ENCODE results near the gene CA6. TPM values are rescaled to one million over a fixed set of nuclear protein-coding genes. Genes with fewer than 3 reads are reported as not detected.
"Not testable (repeated sequence)": the region's sequence is repeated elsewhere in the genome, so short reads cannot be mapped to it uniquely, and the experiment has no call there.

The CA6 gene
- total and polyA plus RNA-seq, 2 donors (not counting 1 experiment from before 2014, with no cell fraction given) = not detected

DNA sequence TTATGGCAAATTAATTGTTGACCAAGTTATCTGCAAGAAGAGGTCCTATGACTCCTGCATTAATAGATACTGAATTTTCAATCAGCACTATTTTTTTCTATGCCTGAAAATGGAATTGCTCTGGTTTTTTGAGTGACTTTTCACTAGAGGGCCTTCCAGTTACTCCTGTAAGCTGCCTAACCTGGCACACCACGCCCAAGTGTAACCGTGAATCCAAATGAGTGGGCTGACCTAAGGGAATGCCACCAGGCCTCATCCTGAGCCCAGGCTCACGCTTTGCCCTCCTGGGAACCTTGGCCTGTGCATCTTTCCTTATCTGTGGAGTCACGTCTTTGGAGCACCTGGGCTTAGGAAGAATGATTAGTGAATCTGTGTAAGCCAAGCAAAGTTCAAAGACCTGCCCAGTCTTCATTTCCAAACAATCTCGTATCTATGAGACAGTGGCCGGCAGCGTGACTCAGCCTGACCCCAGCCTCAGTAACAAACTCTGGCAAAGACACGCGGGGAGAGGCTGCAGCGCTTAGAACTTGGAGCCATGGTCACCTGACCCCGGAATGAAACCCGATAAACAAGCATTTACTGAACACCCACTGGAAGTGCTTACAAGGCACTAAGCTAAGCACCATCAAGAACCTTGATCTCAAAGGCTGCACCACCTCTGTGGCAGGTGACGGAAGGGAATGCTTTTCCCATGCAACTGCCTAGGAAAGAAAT lies 48.5 kb downstream of the CA6 start:
- H3K4me3 ChIP-seq (ENCODE audit: control extremely low read depth in 1 of 5, extremely low read depth in 1 of 5, insufficient read depth in 1 of 5, low read depth in 2 of 5, low read length in 4 of 5); H3K9me3 ChIP-seq (ENCODE audit: control extremely low read depth in 1 of 3, control insufficient read depth in 2 of 3, insufficient read depth in 1 of 3, low read length in 2 of 3); DNase-seq; H2AFZ ChIP-seq (ENCODE audit: insufficient read depth, low read depth, low read length, poor library complexity, severe bottlenecking); H3K27me3 ChIP-seq (replicated peaks in 1 of 4; ENCODE audit: control extremely low read depth in 1 of 4, control insufficient read depth in 3 of 4, insufficient read depth in 4 of 4, low read length in 3 of 4); H4K20me1 ChIP-seq (ENCODE audit: control insufficient read depth, insufficient read depth, low read length, poor library complexity, severe bottlenecking); H3K4me1 Mint-ChIP-seq; intact Hi-C loops (cut with micrococcal nuclease); ATAC-seq (ENCODE audit: low read depth); H3K4me1 ChIP-seq (ENCODE audit: control insufficient read depth in 2 of 2, insufficient read depth in 2 of 2, low read length in 2 of 2); H3K9ac ChIP-seq (ENCODE audit: low read length); H3K27ac Mint-ChIP-seq; POLR2A ChIA-PET; H3K36me3 ChIP-seq (replicated peaks in 1 of 2; ENCODE audit: control extremely low read depth in 1 of 2, control insufficient read depth in 1 of 2, extremely low read depth in 1 of 2, insufficient read depth in 2 of 2, low read length in 1 of 2); H3K4me3 Mint-ChIP-seq; H3K27ac ChIP-seq (ENCODE audit: low read length in 2 of 2); H3K79me2 ChIP-seq (ENCODE audit: control insufficient read depth, insufficient read depth, low read length); H3K4me2 ChIP-seq (replicated peaks; ENCODE audit: low read depth, low read length, poor library complexity, severe bottlenecking); H3K27me3 Mint-ChIP-seq; H3K9me3 Mint-ChIP-seq (ENCODE audit: insufficient read depth): not testable (repeated sequence)
- 96% methylated on average over 3 of the region's 13 CpGs for WGBS (ENCODE audit: insufficient coverage)
- CTCF ChIA-PET = interaction anchor here (0.9 kb wide), 1 partner anchor 11 kb away, joined by 3 read pairs; no protein-coding TSS in a partner anchor

DNA sequence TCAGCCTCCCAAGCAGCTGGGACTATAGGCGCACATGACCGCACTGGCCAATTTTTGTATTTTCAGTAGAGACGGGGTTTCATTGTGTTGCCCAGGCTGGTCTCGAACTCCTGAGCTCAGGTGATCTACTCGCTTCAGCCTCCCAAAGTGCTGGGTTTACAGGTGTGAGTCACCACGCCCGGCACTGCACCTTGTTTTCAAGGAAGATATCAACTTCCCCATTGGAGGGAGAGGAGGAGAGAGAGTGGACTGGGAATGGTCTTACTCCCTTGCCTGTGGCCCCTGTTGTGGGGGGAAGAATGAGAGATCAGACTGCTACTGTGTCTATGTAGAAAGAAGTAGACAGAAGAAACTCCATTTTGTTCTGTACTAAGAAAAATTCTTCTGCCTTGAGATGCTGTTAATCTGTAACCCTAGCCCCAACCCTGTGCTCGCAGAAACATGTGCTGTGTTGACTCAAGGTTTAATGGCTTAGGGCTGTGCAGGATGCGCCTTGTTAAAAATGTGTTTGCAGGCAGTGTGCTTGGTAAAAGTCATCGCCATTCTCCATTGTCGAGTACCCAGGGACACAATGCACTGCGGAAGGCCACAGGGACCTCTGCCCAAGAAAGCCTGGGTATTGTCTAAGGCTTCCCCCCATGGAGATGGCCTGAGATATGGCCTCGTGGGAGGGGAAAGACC lies 56.0 kb downstream of the CA6 start:
- H3K4me3 ChIP-seq (ENCODE audit: control extremely low read depth in 1 of 5, extremely low read depth in 1 of 5, insufficient read depth in 1 of 5, low read depth in 2 of 5, low read length in 4 of 5); H3K9ac ChIP-seq (ENCODE audit: low read length); H3K9me3 ChIP-seq (ENCODE audit: control extremely low read depth in 1 of 3, control insufficient read depth in 2 of 3, insufficient read depth in 1 of 3, low read length in 2 of 3); ATAC-seq (ENCODE audit: low read depth); H4K20me1 ChIP-seq (ENCODE audit: control insufficient read depth, insufficient read depth, low read length, poor library complexity, severe bottlenecking); DNase-seq; H3K27me3 ChIP-seq (replicated peaks in 1 of 4; ENCODE audit: control extremely low read depth in 1 of 4, control insufficient read depth in 3 of 4, insufficient read depth in 4 of 4, low read length in 3 of 4); H3K4me2 ChIP-seq (replicated peaks; ENCODE audit: low read depth, low read length, poor library complexity, severe bottlenecking); H3K4me3 Mint-ChIP-seq; H3K9me3 Mint-ChIP-seq (ENCODE audit: insufficient read depth); CTCF ChIA-PET; H3K27ac ChIP-seq (ENCODE audit: low read length in 2 of 2); H3K36me3 ChIP-seq (replicated peaks in 1 of 2; ENCODE audit: control extremely low read depth in 1 of 2, control insufficient read depth in 1 of 2, extremely low read depth in 1 of 2, insufficient read depth in 2 of 2, low read length in 1 of 2); H3K27me3 Mint-ChIP-seq; H3K4me1 Mint-ChIP-seq; H3K27ac Mint-ChIP-seq; H3K4me1 ChIP-seq (ENCODE audit: control insufficient read depth in 2 of 2, insufficient read depth in 2 of 2, low read length in 2 of 2); H3K79me2 ChIP-seq (ENCODE audit: control insufficient read depth, insufficient read depth, low read length); POLR2A ChIA-PET; H2AFZ ChIP-seq (ENCODE audit: insufficient read depth, low read depth, low read length, poor library complexity, severe bottlenecking): not testable (repeated sequence)
- WGBS (ENCODE audit: insufficient coverage) = 88% methylated on average over 10 of the region's 13 CpGs
- intact Hi-C loops (cut with micrococcal nuclease) = loop anchor here (10.0 kb wide), 1 partner anchor 193 kb away; no protein-coding TSS in a partner anchor

DNA sequence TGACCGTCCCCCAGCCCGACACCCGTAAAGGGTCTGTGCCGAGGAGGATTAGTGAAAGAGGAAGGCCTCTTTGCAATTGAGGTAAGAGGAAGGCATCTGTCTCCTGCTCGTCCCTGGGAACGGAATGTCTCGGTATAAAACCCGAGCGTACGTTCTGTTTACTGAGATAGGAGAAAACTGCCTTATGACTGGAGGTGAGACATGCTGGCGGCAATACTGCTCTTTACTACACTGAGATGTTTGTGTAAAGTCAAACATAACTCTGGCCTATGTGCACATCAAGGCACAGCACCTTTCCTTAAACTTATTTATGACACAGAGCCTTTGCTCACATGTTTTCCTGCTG lies 56.5 kb downstream of the CA6 start:
- CTCF ChIA-PET = interaction anchor here (1.0 to 3.9 kb wide), 2 partner anchors 9 to 100 kb away, joined by 4 to 59 read pairs; no protein-coding TSS in a partner anchor
- H3K4me1 Mint-ChIP-seq = peaks cover 12% of the 10 kb centered on the region
- intact Hi-C loops (cut with micrococcal nuclease) = loop anchor here (10.0 kb wide), 1 partner anchor 193 kb away; no protein-coding TSS in a partner anchor

More for the DNA sequence above, 56.5 kb downstream of the CA6 start:
- H3K9me3 ChIP-seq (ENCODE audit: control extremely low read depth in 1 of 3, control insufficient read depth in 2 of 3, insufficient read depth in 1 of 3, low read length in 2 of 3); ATAC-seq (ENCODE audit: low read depth); H3K4me3 Mint-ChIP-seq; H3K27ac ChIP-seq (ENCODE audit: low read length in 2 of 2); H3K9ac ChIP-seq (ENCODE audit: low read length); H3K4me3 ChIP-seq (ENCODE audit: control extremely low read depth in 1 of 5, extremely low read depth in 1 of 5, insufficient read depth in 1 of 5, low read depth in 2 of 5, low read length in 4 of 5); H3K4me1 ChIP-seq (ENCODE audit: control insufficient read depth in 2 of 2, insufficient read depth in 2 of 2, low read length in 2 of 2); H3K27ac Mint-ChIP-seq; H3K79me2 ChIP-seq (ENCODE audit: control insufficient read depth, insufficient read depth, low read length); H3K9me3 Mint-ChIP-seq (ENCODE audit: insufficient read depth); DNase-seq; H3K27me3 ChIP-seq (replicated peaks in 1 of 4; ENCODE audit: control extremely low read depth in 1 of 4, control insufficient read depth in 3 of 4, insufficient read depth in 4 of 4, low read length in 3 of 4); H3K27me3 Mint-ChIP-seq; H4K20me1 ChIP-seq (ENCODE audit: control insufficient read depth, insufficient read depth, low read length, poor library complexity, severe bottlenecking); H3K4me2 ChIP-seq (replicated peaks; ENCODE audit: low read depth, low read length, poor library complexity, severe bottlenecking); H2AFZ ChIP-seq (ENCODE audit: insufficient read depth, low read depth, low read length, poor library complexity, severe bottlenecking); POLR2A ChIA-PET; H3K36me3 ChIP-seq (replicated peaks in 1 of 2; ENCODE audit: control extremely low read depth in 1 of 2, control insufficient read depth in 1 of 2, extremely low read depth in 1 of 2, insufficient read depth in 2 of 2, low read length in 1 of 2): not testable (repeated sequence)
- 92% methylated on average over 5 of the region's 11 CpGs for WGBS (ENCODE audit: insufficient coverage)
